ENCODE results near the gene SPRR1A. TPM values are rescaled to one million over a fixed set of nuclear protein-coding genes. Genes with fewer than 3 reads are reported as not detected.

Gene SPRR1A
- total RNA-seq (not detected in 2 replicates), polyA plus RNA-seq (not detected in 2 replicates)

DNA sequence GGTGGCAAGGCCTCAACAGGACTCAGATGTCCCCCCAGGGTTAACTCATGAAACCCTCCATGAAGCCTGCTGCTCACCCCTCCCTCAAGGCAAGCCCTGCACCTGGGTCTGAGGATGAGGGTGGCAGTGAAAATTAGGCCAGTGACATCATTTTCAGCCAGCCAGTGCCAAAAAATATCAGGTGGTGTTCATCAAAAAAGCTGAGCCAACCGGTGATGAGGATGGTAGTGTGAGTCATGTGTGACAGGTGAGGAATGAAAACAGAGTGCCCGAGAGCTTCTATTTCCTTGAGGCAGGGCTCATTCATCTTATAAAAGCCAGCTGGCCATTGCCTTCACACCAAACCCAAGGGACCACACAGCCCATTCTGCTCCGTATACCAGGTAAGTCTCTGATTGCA lies at the start of gene SPRR1A:
TSS of gene SPRR1A (plus strand) at position 339 of the 400 bp plus-strand sequence. CDS start 1,150 bp downstream, outside the sequence.
- no peaks in the 10 kb centered on the region for H3K36me3 ChIP-seq (replicated peaks; ENCODE audit: insufficient read depth, low read depth)

DNA sequence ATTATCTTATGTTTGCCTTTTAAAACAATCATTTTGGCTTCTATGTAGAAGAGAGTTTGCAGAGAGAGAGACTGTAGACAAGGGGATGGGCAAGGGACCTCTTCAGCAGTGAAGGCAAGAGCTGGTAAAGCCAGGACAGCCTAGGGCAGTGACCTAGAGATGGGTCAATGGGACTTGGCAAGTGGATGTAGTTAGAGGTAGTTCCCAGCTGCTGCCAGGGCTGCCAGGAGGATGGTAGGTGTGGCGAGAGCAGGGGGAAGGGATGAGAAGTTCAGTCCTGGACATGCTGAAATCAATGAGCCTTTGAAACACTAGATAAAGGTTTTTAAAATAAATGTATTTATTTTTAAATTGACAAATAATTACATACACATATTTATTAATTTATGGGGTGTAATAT lies 43.3 kb upstream of the SPRR1A start:
- H4K20me1 ChIP-seq (ENCODE audit: insufficient read depth, poor library complexity, severe bottlenecking): no peaks in the 10 kb centered on the region
- H3K4me2 ChIP-seq: no peak overlapping the region
- H3K27me3 ChIP-seq: no peaks in the 10 kb centered on the region
- no peaks in the 10 kb centered on the region for H3K79me2 ChIP-seq
- no peaks in the 10 kb centered on the region for H3K36me3 ChIP-seq (replicated peaks; ENCODE audit: insufficient read depth, low read depth)
- no peak for DNase-seq (ENCODE audit: low spot score)
- no peak overlapping the region for H3K4me3 ChIP-seq
- no peaks in the 10 kb centered on the region for H3K9me2 ChIP-seq (replicated peaks; ENCODE audit: insufficient read depth)
- 57% methylated on average over 1 of the region's 1 CpG for WGBS (ENCODE audit: low lambda C conversion rate, missing lambda C conversion rate)
- TF ChIP-seq, protein P1, sequence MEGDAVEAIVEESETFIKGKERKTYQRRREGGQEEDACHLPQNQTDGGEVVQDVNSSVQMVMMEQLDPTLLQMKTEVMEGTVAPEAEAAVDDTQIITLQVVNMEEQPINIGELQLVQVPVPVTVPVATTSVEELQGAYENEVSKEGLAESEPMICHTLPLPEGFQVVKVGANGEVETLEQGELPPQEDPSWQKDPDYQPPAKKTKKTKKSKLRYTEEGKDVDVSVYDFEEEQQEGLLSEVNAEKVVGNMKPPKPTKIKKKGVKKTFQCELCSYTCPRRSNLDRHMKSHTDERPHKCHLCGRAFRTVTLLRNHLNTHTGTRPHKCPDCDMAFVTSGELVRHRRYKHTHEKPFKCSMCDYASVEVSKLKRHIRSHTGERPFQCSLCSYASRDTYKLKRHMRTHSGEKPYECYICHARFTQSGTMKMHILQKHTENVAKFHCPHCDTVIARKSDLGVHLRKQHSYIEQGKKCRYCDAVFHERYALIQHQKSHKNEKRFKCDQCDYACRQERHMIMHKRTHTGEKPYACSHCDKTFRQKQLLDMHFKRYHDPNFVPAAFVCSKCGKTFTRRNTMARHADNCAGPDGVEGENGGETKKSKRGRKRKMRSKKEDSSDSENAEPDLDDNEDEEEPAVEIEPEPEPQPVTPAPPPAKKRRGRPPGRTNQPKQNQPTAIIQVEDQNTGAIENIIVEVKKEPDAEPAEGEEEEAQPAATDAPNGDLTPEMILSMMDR (IDR thresholded peaks at IDR 0.05; ENCODE audit: poor library complexity): no peak
- TF ChIP-seq EZH2 (IDR thresholded peaks at IDR 0.05; ENCODE audit: borderline replicate concordance) (no peak), EZH2phosphoT487 (IDR thresholded peaks at IDR 0.05; ENCODE audit: low read depth, severe bottlenecking, unreplicated experiment) (no peak)
- H3K27ac ChIP-seq: no peak overlapping the region
- H3K9me3 ChIP-seq (ENCODE audit: low read depth): no peaks in the 10 kb centered on the region
- no peaks in the 10 kb centered on the region for H3K4me1 ChIP-seq (ENCODE audit: insufficient read depth)
- no peak overlapping the region for H2AFZ ChIP-seq

More for the DNA sequence above, at the start of gene SPRR1A:
- no peaks in the 10 kb centered on the region for H3K4me1 ChIP-seq (ENCODE audit: insufficient read depth)
- no peaks in the 10 kb centered on the region for H3K9me2 ChIP-seq (replicated peaks; ENCODE audit: insufficient read depth)
- no peaks in the 10 kb centered on the region for H3K9me3 ChIP-seq (ENCODE audit: low read depth)
- H3K27ac ChIP-seq: no peak within 1 kb of the TSS
- no peak within 1 kb of the TSS for H3K4me2 ChIP-seq
- TF ChIP-seq EZH2 (IDR thresholded peaks at IDR 0.05; ENCODE audit: borderline replicate concordance) (no peak), EZH2phosphoT487 (IDR thresholded peaks at IDR 0.05; ENCODE audit: low read depth, severe bottlenecking, unreplicated experiment) (no peak)
- TF ChIP-seq, protein P1 (IDR thresholded peaks at IDR 0.05; ENCODE audit: poor library complexity): no peak
- H3K79me2 ChIP-seq: no peaks in the 10 kb centered on the region
- H2AFZ ChIP-seq: no peak within 1 kb of the TSS
- no peak within 1 kb of the TSS for H3K4me3 ChIP-seq
- H4K20me1 ChIP-seq (ENCODE audit: insufficient read depth, poor library complexity, severe bottlenecking): no peaks in the 10 kb centered on the region
- DNase-seq (ENCODE audit: low spot score): no peak
- WGBS (ENCODE audit: low lambda C conversion rate, missing lambda C conversion rate): 91% methylated on average over 3 of the region's 3 CpGs
- no peaks in the 10 kb centered on the region for H3K27me3 ChIP-seq

DNA sequence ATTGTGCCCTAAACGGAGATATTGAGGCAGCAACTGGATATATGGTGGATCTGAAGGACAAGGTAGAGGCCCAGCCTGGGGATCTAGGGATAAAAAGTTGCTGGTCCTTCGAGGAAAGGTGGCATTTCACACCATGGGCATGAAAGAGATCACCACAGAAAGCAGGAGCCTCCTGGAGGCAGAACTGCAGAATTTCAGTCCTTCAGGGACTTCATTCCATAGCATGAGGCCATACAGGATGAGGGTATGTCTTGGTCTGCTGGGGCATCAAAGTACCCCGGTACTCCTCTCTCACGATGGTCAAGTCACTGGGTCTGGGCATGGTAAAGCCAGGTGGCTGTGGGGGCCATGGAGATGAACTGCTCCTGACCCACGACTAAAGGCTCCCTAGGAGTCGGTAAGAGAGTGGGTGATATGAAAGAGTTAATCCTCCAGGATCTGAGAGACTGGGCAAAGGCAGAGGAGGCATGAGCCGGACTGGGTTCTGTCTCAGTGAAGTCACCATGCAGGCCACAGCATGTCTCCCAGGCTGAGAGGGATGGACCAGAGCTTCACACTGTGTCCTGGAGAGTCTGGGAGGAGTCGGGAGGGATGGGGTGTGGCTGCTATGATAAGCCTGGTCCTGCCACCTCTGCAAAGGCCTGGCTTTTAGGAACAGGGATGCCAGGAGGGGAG lies 42.7 kb upstream of the SPRR1A start:
- H3K27me3 ChIP-seq: no peaks in the 10 kb centered on the region
- WGBS (ENCODE audit: low lambda C conversion rate, missing lambda C conversion rate): 58% methylated on average over 8 of the region's 8 CpGs

More for the DNA sequence above, 42.7 kb upstream of the SPRR1A start:
- Histone ChIP-seq H3K27ac (no peak overlapping the region), H3K4me2 (no peak overlapping the region), H3K4me3 (no peak overlapping the region), H3K79me2 (no peaks in the 10 kb centered on the region), H3K36me3 (replicated peaks; ENCODE audit: insufficient read depth, low read depth) (no peaks in the 10 kb centered on the region), H3K9me3 (ENCODE audit: low read depth) (no peaks in the 10 kb centered on the region), H3K4me1 (ENCODE audit: insufficient read depth) (no peaks in the 10 kb centered on the region), H4K20me1 (ENCODE audit: insufficient read depth, poor library complexity, severe bottlenecking) (no peaks in the 10 kb centered on the region), H2AFZ (no peak overlapping the region), H3K9me2 (replicated peaks; ENCODE audit: insufficient read depth) (no peaks in the 10 kb centered on the region)
- TF ChIP-seq EZH2phosphoT487 (IDR thresholded peaks at IDR 0.05; ENCODE audit: low read depth, severe bottlenecking, unreplicated experiment) (no peak), EZH2 (IDR thresholded peaks at IDR 0.05; ENCODE audit: borderline replicate concordance) (no peak)
- TF ChIP-seq, protein P1 (IDR thresholded peaks at IDR 0.05; ENCODE audit: poor library complexity): no peak
- DNase-seq (ENCODE audit: low spot score): no peak

Data from hepatocyte (in vitro differentiated cells).